GM21737 (cell line): Measurements from ENCODE around the gene GPC1.

ENCODE experiments used
- ATAC-seq: cut with Tn5 transposase; IDR thresholded peaks from one replicate; pipeline ENCODE4 v1.9.1; 2021; ENCODE audit warnings: mild to moderate bottlenecking, moderate library complexity; ENCODE audit not compliant: unreplicated experiment

Gene GPC1

GRCh38 chr2:240396623-240397541 lies 38.6 kb upstream of the GPC1 start:
- ATAC-seq, result no peak

- ATAC-seq, result no peak
Measured at GRCh38 chr2:240397542-240397916, 37.9 kb upstream of the GPC1 start.

GRCh38 chr2:240397924-240398645 lies 37.4 kb upstream of the GPC1 start:
- ATAC-seq, result no peak

DNA sequence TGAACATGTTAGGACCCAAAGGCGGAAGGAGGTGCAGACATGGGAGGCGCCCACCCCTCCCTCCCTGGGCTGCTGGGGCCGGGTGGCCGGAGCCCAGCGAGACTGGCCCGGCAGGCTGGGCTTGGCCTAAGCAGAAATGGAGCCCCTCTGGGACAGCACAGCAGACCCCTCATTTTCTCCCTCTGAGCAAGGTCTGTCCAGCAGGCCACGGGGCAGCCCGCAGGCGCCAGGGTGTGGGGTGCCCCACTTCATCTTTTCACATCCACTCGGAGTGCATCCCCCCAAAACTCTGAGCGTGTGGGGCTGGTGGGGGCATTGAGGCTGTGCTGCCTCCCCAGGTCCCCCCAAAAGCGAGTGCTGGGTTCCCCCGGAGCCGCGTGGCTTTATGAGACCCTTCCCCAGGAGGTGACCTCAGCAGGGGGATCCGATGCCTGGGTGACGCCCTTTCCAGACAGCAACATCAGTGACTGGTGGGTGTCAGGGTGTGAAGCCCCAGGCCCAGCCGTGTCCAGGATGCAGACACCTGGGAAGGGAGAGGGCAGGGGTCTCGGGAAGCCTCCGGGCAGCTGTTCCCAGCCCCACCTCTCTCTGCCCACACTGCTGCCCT lies 36.7 kb upstream of the GPC1 start:
- no peak for ATAC-seq

DNA sequence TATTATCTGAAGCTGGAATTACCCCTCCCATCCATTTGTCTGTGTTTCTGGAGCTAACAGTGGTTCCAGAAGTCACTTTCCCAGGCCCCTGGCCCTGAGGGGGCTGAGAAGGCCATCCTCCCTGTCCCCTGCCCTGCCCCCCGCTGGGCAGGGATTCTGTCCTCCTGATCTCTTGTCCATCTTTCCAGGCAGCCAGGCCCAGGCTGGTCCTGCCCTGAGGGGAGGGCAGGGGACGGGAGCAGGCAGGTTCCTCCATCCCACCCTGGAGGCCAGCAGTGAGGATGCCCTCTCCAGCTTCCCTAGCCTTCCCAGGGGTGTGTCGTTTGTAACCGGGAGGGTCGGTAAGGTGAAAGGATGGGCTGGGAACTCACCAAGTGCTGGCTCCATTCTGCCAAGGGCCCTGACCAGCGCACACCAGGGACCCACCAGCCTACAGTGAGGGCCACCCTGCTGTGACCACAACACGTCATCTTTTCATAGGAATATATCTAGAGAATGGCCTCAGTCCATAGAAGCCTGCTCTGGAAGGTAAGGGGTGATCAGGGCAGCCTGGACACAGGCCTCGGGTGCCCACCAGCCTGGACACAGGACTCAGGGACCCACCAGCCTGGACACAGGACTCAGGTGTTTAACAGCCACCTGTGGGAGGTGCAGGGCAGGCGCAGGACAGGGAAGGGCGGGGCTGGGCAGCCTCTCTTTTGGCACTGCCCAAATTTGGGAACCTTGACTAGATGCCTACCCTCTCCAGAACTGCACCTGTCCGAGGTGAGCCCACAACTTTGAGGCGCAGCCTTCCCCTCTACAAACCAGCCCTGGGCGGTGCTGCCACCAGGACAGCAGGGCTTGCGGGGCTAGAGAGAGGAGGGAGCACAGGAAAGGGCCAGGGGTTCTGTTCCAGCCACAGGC lies 35.8 kb upstream of the GPC1 start:
- no peak for ATAC-seq

DNA sequence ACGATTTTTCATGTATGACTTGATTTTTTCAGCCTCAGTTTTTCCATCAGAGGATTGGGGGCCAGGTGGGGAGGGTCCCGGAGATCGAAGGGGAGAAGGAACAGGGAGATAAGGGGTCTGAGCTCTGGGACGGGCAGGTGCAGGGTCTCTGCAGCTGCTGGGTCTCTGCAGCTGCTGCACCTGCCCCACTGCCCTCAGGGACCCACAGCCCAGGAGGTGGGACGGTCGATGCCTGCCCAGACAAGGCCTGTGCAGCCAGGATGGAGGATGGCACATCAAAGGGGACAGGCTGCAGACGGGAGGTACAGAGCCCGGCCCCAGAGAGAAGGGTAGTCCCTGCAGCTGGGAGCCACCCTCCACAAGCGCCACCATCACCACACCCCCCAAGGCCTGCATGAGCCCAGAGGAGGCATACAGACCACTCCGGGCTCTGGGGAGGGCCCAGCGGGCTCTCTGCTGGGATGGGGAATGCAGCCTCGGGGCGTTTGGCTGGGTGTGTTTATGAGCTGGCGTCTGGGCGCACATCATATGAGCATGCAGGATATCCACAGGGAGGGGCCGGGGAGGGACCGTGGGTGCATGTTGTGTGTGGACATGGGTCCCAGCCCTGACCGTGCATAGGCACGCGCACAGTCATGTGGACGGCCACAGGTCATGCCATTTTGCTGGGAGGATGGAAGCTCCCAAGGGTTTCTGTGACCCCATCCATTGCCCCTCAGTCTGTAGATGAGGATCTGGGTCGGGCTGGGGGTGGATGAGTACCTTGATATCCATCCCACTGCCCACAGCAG lies 34.9 kb upstream of the GPC1 start:
- ATAC-seq, result no peak

- no peak for ATAC-seq
Measured at GRCh38 chr2:240401308-240401707, 34.2 kb upstream of the GPC1 start.

- no peak for ATAC-seq
Measured at GRCh38 chr2:240401781-240402551, 33.5 kb upstream of the GPC1 start.

GRCh38 chr2:240402566-240403272 lies 32.7 kb upstream of the GPC1 start:
- no peak for ATAC-seq

DNA sequence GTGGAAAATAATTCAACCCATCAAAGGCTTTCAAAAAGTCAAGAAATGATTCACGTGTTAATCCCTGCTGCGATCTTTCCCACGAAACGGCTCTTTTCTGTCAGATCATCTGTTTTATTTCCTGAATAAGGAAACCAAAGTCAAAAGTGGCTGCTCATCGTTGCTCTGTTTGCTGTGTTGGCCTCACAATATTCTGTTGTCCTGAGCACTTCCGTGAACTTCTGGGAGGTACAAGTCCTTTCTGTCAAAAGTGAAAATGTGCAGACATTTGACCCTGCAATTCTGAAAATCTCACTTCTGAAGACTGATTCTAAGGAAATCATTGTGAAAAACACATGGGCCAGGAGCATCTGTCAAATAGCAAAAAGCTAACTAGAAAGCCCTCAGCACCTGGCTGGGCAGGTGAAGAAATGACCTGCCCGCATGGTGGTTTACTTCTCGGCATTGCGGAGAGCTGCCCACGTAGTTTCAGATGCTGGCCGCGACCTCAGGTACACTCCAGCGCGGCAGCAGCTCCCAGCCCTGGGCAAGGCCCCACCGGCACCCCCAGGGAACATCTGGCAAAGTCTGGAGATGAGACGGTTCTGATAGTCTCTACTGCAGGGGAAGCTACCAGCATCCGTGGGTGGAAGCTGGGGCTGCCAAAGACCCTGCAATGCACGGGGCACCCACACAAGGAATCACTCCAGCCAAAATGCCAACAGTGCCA lies 31.9 kb upstream of the GPC1 start:
- no peak for ATAC-seq

GRCh38 chr2:240404174-240404852 lies 31.1 kb upstream of the GPC1 start:
- no peak for ATAC-seq

DNA sequence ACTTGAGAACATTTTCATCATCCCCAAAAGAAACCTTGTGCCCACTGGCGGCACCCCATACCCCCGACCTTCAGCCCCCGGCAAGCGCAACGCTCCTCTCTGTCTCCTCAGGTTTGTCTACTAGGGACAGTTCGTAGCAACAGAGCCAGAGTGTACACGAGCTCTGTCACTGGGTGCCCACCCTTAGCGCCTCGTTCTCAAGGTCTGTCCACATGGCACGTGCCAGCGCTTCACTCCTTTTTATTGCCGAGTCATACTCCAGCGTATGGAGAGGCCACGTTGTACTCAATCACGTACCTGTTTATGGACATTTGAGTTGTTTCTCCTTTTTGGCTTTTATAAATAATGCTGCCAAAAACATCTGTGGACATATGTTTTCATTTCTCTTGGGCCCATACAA lies 30.3 kb upstream of the GPC1 start:
- ATAC-seq, result no peak

DNA sequence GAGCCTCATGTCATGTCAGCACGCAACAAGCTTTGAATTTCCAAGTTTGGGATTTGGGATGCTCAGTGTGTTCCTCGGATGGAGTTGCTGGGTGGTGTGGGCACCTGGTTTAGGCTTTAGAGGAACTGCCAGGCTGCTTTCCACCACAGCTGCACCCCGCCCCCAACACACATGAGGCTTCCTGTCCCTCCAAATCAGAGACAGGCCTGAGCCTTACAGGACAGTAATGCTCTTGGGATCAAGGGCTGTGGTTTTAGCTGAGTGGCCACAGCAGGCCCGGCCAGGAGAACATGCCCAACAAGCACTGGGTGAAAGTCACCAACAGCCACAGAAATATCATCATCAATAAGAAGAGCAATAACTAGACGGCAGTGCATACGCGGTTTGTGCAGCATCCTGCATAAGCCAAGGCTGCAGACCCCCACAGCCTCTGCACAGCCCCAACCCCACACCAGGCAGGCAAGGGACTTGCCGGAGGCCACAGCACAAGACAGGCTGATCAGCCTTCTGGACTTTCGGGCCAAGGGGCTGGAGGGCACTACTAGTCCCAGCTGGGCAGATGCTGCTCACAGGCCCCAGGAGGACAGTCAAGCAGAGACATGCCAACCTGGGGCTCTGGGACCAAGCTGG lies 29.7 kb upstream of the GPC1 start:
- no peak for ATAC-seq

- no peak for ATAC-seq
Measured at GRCh38 chr2:240407090-240407489, 28.4 kb upstream of the GPC1 start.

- ATAC-seq, result no peak
Measured at GRCh38 chr2:240410004-240410403, 25.5 kb upstream of the GPC1 start.

GRCh38 chr2:240410808-240411207 lies 24.7 kb upstream of the GPC1 start:
- no peak for ATAC-seq
